ENCODE results near the gene SPEM1. TPM values are rescaled to one million over a fixed set of nuclear protein-coding genes. Genes with fewer than 3 reads are reported as not detected.

Gene SPEM1
- total RNA-seq, 1 donor from 2014 or later: 0.23 TPM

DNA sequence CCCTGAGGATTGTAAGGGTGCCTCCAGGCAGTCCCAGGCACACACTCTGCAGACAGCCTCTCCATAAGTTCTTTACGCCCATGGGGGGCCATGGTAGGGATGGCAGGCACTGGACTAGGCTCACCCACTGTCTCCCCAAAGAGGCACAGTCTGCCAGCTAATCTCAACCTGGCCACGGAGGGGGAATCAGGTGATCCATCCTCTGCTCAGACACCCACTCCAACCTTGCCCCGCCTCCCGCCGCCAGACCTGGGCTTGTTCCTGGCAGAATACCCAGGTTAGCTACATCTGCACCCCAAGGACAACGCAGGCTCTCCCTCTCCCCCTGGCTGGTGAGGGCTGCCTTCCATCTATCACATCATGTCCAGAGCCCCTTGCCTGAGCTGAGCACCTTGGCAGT lies 11.3 kb upstream of the SPEM1 start:
- peaks cover 11% of the 10 kb centered on the region for H3K4me1 Mint-ChIP-seq (ENCODE audit: low read depth, unreplicated experiment)
- H3K27ac ChIP-seq (ENCODE audit: low read depth, low read length): no peak overlapping the region
- FAIRE-seq (no peak), DNase-seq (ENCODE audit: low read depth) (no peak)
- H3K9me3 ChIP-seq (ENCODE audit: insufficient read depth, low read depth, low read length): no peaks in the 10 kb centered on the region
- H3K9ac ChIP-seq (ENCODE audit: low read length): no peak overlapping the region
- no peaks in the 10 kb centered on the region for H3K27me3 ChIP-seq (ENCODE audit: insufficient read depth, low read length)
- no peak overlapping the region for H3K4me3 Mint-ChIP-seq (ENCODE audit: unreplicated experiment)
- H3K27ac Mint-ChIP-seq (ENCODE audit: unreplicated experiment): no peak overlapping the region
- H3K27me3 Mint-ChIP-seq (ENCODE audit: low read depth, unreplicated experiment): no peaks in the 10 kb centered on the region
- H3K36me3 ChIP-seq (ENCODE audit: insufficient read depth, low read length): peaks cover 3% of the 10 kb centered on the region
- peaks cover 28% of the 10 kb centered on the region for H3K36me3 Mint-ChIP-seq (ENCODE audit: low read depth, unreplicated experiment)
- H2AFZ ChIP-seq (ENCODE audit: low read depth, low read length): no peak overlapping the region
- H3K9me3 Mint-ChIP-seq (ENCODE audit: unreplicated experiment): no peaks in the 10 kb centered on the region
- H3K4me3 ChIP-seq (ENCODE audit: insufficient read depth, low read depth, low read length): no peak overlapping the region
- peaks cover 20% of the 10 kb centered on the region for H4K20me1 ChIP-seq (ENCODE audit: insufficient read depth, low read length)
- TF ChIP-seq, protein P1, sequence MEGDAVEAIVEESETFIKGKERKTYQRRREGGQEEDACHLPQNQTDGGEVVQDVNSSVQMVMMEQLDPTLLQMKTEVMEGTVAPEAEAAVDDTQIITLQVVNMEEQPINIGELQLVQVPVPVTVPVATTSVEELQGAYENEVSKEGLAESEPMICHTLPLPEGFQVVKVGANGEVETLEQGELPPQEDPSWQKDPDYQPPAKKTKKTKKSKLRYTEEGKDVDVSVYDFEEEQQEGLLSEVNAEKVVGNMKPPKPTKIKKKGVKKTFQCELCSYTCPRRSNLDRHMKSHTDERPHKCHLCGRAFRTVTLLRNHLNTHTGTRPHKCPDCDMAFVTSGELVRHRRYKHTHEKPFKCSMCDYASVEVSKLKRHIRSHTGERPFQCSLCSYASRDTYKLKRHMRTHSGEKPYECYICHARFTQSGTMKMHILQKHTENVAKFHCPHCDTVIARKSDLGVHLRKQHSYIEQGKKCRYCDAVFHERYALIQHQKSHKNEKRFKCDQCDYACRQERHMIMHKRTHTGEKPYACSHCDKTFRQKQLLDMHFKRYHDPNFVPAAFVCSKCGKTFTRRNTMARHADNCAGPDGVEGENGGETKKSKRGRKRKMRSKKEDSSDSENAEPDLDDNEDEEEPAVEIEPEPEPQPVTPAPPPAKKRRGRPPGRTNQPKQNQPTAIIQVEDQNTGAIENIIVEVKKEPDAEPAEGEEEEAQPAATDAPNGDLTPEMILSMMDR (IDR thresholded peaks at IDR 0.05; ENCODE audit: insufficient read depth, low read depth, low read length): no peak
- no peak for TF ChIP-seq EZH2 (IDR thresholded peaks at IDR 0.05; ENCODE audit: insufficient read depth, low read length)
- peaks cover 16% of the 10 kb centered on the region for H3K79me2 ChIP-seq (ENCODE audit: insufficient read depth, low read length)
- peaks cover 14% of the 10 kb centered on the region for H3K4me1 ChIP-seq (ENCODE audit: insufficient read depth, low read length)
- no peak overlapping the region for H3K4me2 ChIP-seq (ENCODE audit: low read length)

DNA sequence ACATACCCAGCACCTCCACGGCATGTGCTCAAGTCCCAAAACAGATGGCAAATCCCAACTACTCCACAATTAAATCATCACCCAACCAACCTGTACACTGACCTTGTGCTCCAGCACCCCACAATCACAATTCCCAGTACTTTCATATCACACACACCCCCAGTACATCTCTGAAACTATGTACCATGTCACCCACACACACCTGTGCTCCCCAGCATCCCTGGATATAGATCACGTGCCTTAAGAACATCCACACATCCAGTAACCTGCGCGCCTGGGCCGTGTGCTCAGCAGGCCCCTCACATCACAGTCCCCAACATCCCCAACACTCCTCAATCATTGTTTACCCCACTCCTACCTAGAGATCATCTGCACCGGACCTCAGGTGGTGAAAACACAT lies 10.4 kb upstream of the SPEM1 start:
- H3K27ac ChIP-seq (ENCODE audit: low read depth, low read length): no peak overlapping the region
- H4K20me1 ChIP-seq (ENCODE audit: insufficient read depth, low read length): peaks cover 20% of the 10 kb centered on the region
- H3K4me3 Mint-ChIP-seq (ENCODE audit: unreplicated experiment): peak overlapping the region; percentile 36
- no peak overlapping the region for H2AFZ ChIP-seq (ENCODE audit: low read depth, low read length)
- peaks cover 14% of the 10 kb centered on the region for H3K4me1 ChIP-seq (ENCODE audit: insufficient read depth, low read length)
- H3K4me1 Mint-ChIP-seq (ENCODE audit: low read depth, unreplicated experiment): peaks cover 11% of the 10 kb centered on the region
- DNase-seq (ENCODE audit: low read depth) (no peak), FAIRE-seq (no peak)
- H3K79me2 ChIP-seq (ENCODE audit: insufficient read depth, low read length): peaks cover 16% of the 10 kb centered on the region
- no peaks in the 10 kb centered on the region for H3K9me3 Mint-ChIP-seq (ENCODE audit: unreplicated experiment)
- no peaks in the 10 kb centered on the region for H3K27me3 Mint-ChIP-seq (ENCODE audit: low read depth, unreplicated experiment)
- peaks cover 3% of the 10 kb centered on the region for H3K36me3 ChIP-seq (ENCODE audit: insufficient read depth, low read length)
- no peaks in the 10 kb centered on the region for H3K27me3 ChIP-seq (ENCODE audit: insufficient read depth, low read length)
- TF ChIP-seq, protein P1 (IDR thresholded peaks at IDR 0.05; ENCODE audit: insufficient read depth, low read depth, low read length): no peak
- no peak for TF ChIP-seq EZH2 (IDR thresholded peaks at IDR 0.05; ENCODE audit: insufficient read depth, low read length)
- H3K4me2 ChIP-seq (ENCODE audit: low read length): no peak overlapping the region
- H3K9me3 ChIP-seq (ENCODE audit: insufficient read depth, low read depth, low read length): no peaks in the 10 kb centered on the region
- no peak overlapping the region for H3K27ac Mint-ChIP-seq (ENCODE audit: unreplicated experiment)
- H3K4me3 ChIP-seq (ENCODE audit: insufficient read depth, low read depth, low read length): no peak overlapping the region
- peaks cover 28% of the 10 kb centered on the region for H3K36me3 Mint-ChIP-seq (ENCODE audit: low read depth, unreplicated experiment)
- no peak overlapping the region for H3K9ac ChIP-seq (ENCODE audit: low read length)

DNA sequence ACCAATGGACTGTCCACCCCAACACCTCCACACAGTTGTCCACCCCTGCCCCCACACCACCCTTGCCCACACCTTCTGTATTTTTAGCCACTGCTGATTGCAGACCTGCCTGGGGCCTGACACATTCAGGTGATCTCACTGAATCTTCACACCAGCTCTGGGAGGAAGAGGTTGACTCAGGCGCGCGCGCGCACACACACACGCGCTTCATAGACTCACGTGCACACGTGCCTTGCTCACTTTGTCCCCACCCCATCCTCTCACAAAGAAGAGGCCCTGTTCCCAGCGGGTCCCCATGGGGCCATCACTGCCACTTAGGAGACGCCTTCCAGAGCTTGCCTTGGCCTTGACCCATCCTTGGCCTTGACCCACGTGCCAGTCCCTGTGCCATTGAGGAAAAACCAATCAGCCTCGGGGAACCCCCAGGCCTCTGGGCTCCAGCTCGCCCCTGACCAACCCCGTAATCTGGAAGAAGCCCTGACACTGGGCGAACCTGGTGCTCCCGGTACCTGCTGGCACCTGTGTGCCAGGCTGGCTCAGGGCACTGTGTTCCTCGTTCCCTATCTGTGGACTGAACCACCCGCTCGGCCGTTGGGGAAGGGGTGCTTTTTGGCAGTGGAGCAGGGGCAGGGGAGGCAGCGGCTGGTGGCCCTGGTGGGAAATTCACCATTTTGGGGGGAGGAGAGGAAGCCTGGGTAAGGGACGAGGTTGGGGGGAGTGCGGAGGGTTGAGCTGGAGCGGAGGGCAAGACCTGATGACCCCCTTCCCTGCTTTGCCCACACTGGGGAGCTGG lies 9.3 kb upstream of the SPEM1 start:
- peak overlapping the region; percentile 55 for H3K27ac Mint-ChIP-seq (ENCODE audit: unreplicated experiment)

More for the DNA sequence above, 9.3 kb upstream of the SPEM1 start:
- no peak for FAIRE-seq
- Histone ChIP-seq H3K4me3 (ENCODE audit: insufficient read depth, low read depth, low read length) (no peak overlapping the region), H3K27ac (ENCODE audit: low read depth, low read length) (no peak overlapping the region), H3K36me3 (ENCODE audit: insufficient read depth, low read length) (peaks cover 3% of the 10 kb centered on the region), H3K4me2 (ENCODE audit: low read length) (no peak overlapping the region), H3K27me3 (ENCODE audit: insufficient read depth, low read length) (no peaks in the 10 kb centered on the region), H2AFZ (ENCODE audit: low read depth, low read length) (no peak overlapping the region), H3K4me1 (ENCODE audit: insufficient read depth, low read length) (peaks cover 14% of the 10 kb centered on the region), H4K20me1 (ENCODE audit: insufficient read depth, low read length) (peaks cover 17% of the 10 kb centered on the region), H3K9ac (ENCODE audit: low read length) (no peak overlapping the region), H3K79me2 (ENCODE audit: insufficient read depth, low read length) (peaks cover 8% of the 10 kb centered on the region), H3K9me3 (ENCODE audit: insufficient read depth, low read depth, low read length) (no peaks in the 10 kb centered on the region)
- peaks cover 10% of the 10 kb centered on the region for H3K4me1 Mint-ChIP-seq (ENCODE audit: low read depth, unreplicated experiment)
- no peak for TF ChIP-seq EZH2 (IDR thresholded peaks at IDR 0.05; ENCODE audit: insufficient read depth, low read length)
- TF ChIP-seq, protein P1 (IDR thresholded peaks at IDR 0.05; ENCODE audit: insufficient read depth, low read depth, low read length): no peak
- no peaks in the 10 kb centered on the region for H3K9me3 Mint-ChIP-seq (ENCODE audit: unreplicated experiment)
- H3K27me3 Mint-ChIP-seq (ENCODE audit: low read depth, unreplicated experiment): no peaks in the 10 kb centered on the region
- peaks cover 35% of the 10 kb centered on the region for H3K36me3 Mint-ChIP-seq (ENCODE audit: low read depth, unreplicated experiment)
- no peak overlapping the region for H3K4me3 Mint-ChIP-seq (ENCODE audit: unreplicated experiment)
- DNase-seq (ENCODE audit: low read depth): no peak

Data from astrocyte (in vitro differentiated cells and primary cell).